Ectodermal cell (in vitro differentiated cells): ENCODE results near the gene CYB5D1.
A peak's percentile ranks its signal among the peaks of the same experiment; 100 is the strongest.

Experiments used
- H3K27ac ChIP-seq: 2 replicates; pipeline ENCODE4 v1.7.0; 2013; ENCODE audit warnings: mild to moderate bottlenecking, low read depth, low read length; ENCODE audit not compliant: insufficient read depth, poor library complexity, severe bottlenecking
- H3K27me3 ChIP-seq: 2 replicates; pipeline ENCODE4 v1.7.0; 2013; ENCODE audit warnings: mild to moderate bottlenecking, low read length; ENCODE audit not compliant: insufficient read depth, control insufficient read depth, poor library complexity, severe bottlenecking
- H3K36me3 ChIP-seq: one replicate; pipeline ENCODE4 v1.7.0; 2013; ENCODE audit warnings: low read length; ENCODE audit not compliant: control insufficient read depth, insufficient read depth
- H3K4me1 ChIP-seq: one replicate; pipeline ENCODE4 v1.7.0; 2013; ENCODE audit warnings: low read length; ENCODE audit not compliant: control insufficient read depth, insufficient read depth
- H3K4me3 ChIP-seq: 2 replicates; pipeline ENCODE4 v1.7.0; 2013; ENCODE audit warnings: low read depth, low read length, control low read depth; ENCODE audit not compliant: insufficient read depth
- H3K9me3 ChIP-seq: 2 replicates; pipeline ENCODE4 v1.7.0; 2013; ENCODE audit warnings: mild to moderate bottlenecking, low read length, moderate library complexity; ENCODE audit not compliant: control insufficient read depth
- WGBS, 2 experiments: methylation state at CpG; one replicate each; pipeline ENCODE4 v1.1.7; 2013; ENCODE audit warnings: missing lambda C conversion rate in 2 of 2; 5-methylcytosine and 5-hydroxymethylcytosine counted together

CYB5D1 gene

GRCh38 chr17:7886227-7887037, 28.6 kb downstream of the CYB5D1 start:
- Histone ChIP-seq H3K36me3 (no peaks in the 10 kb centered on the region), H3K4me3 (peak overlapping the region; percentile 57), H3K27me3 (peaks cover 13% of the 10 kb centered on the region), H3K27ac (peak overlapping the region; percentile 68), H3K4me1 (peaks cover 39% of the 10 kb centered on the region), H3K9me3 (no peaks in the 10 kb centered on the region)
- 0 to 1% methylated on average over 30 of the region's 30 CpGs for WGBS, 2 experiments

- Histone ChIP-seq H3K27me3 (peaks cover 13% of the 10 kb centered on the region), H3K9me3 (no peaks in the 10 kb centered on the region), H3K4me1 (peaks cover 39% of the 10 kb centered on the region), H3K27ac (peak overlapping the region; percentile 68), H3K36me3 (no peaks in the 10 kb centered on the region), H3K4me3 (peak overlapping the region; percentile 57)
- 11 to 13% methylated on average over 4 to 5 of the region's 8 CpGs for WGBS, 2 experiments
Observed at GRCh38 chr17:7887038-7887481, 29.3 kb downstream of the CYB5D1 start.

GRCh38 chr17:7887482-7888183, 29.8 kb downstream of the CYB5D1 start:
- H3K36me3 ChIP-seq: no peaks in the 10 kb centered on the region
- H3K4me1 ChIP-seq: peaks cover 39% of the 10 kb centered on the region
- H3K27me3 ChIP-seq: peaks cover 13% of the 10 kb centered on the region
- no peaks in the 10 kb centered on the region for H3K9me3 ChIP-seq
- peak overlapping the region; percentile 57 for H3K4me3 ChIP-seq
- WGBS, 2 experiments: 7% methylated on average over 35 of the region's 35 CpGs
- no peak overlapping the region for H3K27ac ChIP-seq

GRCh38 chr17:7888184-7888920, 30.5 kb downstream of the CYB5D1 start, which contains the start of gene CHD3:
TSS of gene CHD3 (plus strand) at chr17:7888789. CDS start at chr17:7889001, 212 bp downstream.
- Histone ChIP-seq H3K9me3 (no peaks in the 10 kb centered on the region), H3K27me3 (peaks cover 13% of the 10 kb centered on the region), H3K4me3 (peak within 1 kb of the TSS; percentile 7), H3K36me3 (no peaks in the 10 kb centered on the region), H3K4me1 (peaks cover 38% of the 10 kb centered on the region), H3K27ac (no peak within 1 kb of the TSS)
- 79 to 80% methylated on average over 18 of the region's 18 CpGs for WGBS, 2 experiments

GRCh38 chr17:7889166-7889955, 31.6 kb downstream of the CYB5D1 start:
- peaks cover 13% of the 10 kb centered on the region for H3K27me3 ChIP-seq
- no peaks in the 10 kb centered on the region for H3K36me3 ChIP-seq
- H3K27ac ChIP-seq: no peak overlapping the region
- no peaks in the 10 kb centered on the region for H3K9me3 ChIP-seq
- no peak overlapping the region for H3K4me3 ChIP-seq
- peaks cover 37% of the 10 kb centered on the region for H3K4me1 ChIP-seq
- 59 to 60% methylated on average over 11 of the region's 11 CpGs for WGBS, 2 experiments

- H3K9me3 ChIP-seq: no peaks in the 10 kb centered on the region
- no peaks in the 10 kb centered on the region for H3K27me3 ChIP-seq
- H3K27ac ChIP-seq: no peak overlapping the region
- H3K4me3 ChIP-seq: no peak overlapping the region
- peaks cover 4% of the 10 kb centered on the region for H3K36me3 ChIP-seq
- H3K4me1 ChIP-seq: peaks cover 17% of the 10 kb centered on the region
- 94 to 96% methylated on average over 13 to 14 of the region's 15 CpGs for WGBS, 2 experiments
Observed at GRCh38 chr17:7893187-7893880, 35.5 kb downstream of the CYB5D1 start.

GRCh38 chr17:7894226-7894625, 36.4 kb downstream of the CYB5D1 start:
- 92 to 94% methylated on average over 8 to 9 of the region's 9 CpGs for WGBS, 2 experiments
- Histone ChIP-seq H3K36me3 (peaks cover 4% of the 10 kb centered on the region), H3K27me3 (no peaks in the 10 kb centered on the region), H3K4me1 (peaks cover 8% of the 10 kb centered on the region), H3K9me3 (no peaks in the 10 kb centered on the region), H3K27ac (no peak overlapping the region), H3K4me3 (no peak overlapping the region)

- H3K4me3 ChIP-seq: no peak overlapping the region
- peaks cover 2% of the 10 kb centered on the region for H3K4me1 ChIP-seq
- no peaks in the 10 kb centered on the region for H3K9me3 ChIP-seq
- no peak overlapping the region for H3K27ac ChIP-seq
- 90 to 97% methylated on average over 8 of the region's 8 CpGs for WGBS, 2 experiments
- peaks cover 4% of the 10 kb centered on the region for H3K36me3 ChIP-seq
- H3K27me3 ChIP-seq: no peaks in the 10 kb centered on the region
Observed at GRCh38 chr17:7894866-7895265, 37.1 kb downstream of the CYB5D1 start.

- Histone ChIP-seq H3K36me3 (peaks cover 7% of the 10 kb centered on the region), H3K9me3 (no peaks in the 10 kb centered on the region), H3K4me3 (no peak overlapping the region), H3K4me1 (no peaks in the 10 kb centered on the region), H3K27me3 (no peaks in the 10 kb centered on the region), H3K27ac (no peak overlapping the region)
- WGBS, 2 experiments: 96% methylated on average over 13 of the region's 13 CpGs
Observed at GRCh38 chr17:7897090-7897489, 39.3 kb downstream of the CYB5D1 start.
